Measurements from ENCODE around the gene MAD2L1BP.

DNA sequence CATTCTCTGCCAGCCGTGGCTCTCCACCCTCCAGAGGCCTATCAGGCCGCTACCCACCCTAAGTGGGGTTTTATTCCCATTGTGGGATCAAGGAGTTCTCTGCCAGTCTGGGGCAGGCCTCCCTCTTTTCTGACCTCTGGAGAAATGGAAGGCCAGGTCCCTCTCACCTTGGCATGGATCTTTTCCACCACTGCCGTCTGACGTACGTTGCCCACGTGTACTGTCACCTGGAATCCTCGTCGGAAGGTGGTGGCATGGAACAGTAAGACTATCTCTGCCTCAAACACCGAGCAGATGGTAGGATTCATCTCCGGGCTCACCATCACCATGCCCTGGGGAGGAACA is 13.8 kb upstream of the MAD2L1BP start:
- TF ChIP-seq CTCF (IDR thresholded peaks at IDR 0.05) (no peak), ZFX (IDR thresholded peaks at IDR 0.05; ENCODE audit: borderline replicate concordance) (no peak)

Data from 22Rv1 (cell line).